ENCODE results near the gene SHLD3.

DNA sequence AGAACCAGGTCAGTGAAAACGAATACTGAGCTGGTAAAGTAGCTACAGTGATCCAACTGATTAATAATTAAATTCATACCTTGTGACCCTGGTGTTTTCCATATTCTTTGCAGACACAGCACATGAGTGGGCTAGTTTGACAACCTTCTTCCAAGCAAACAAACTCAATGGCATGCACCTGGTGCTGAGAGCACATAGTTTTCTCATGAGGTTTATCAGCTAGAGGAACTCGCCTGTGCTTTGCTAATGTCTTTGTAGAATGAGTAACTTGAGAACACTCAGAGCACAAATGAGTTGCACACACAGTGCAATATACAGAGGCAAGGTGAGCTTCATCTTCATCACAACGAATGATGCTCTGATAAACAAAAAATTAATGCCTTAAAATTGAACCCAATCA, 13.3 kb upstream of the SHLD3 start:
- TF ChIP-seq POLR2A (IDR thresholded peaks at IDR 0.05) = no peak
- TF ChIP-seq, protein P1, sequence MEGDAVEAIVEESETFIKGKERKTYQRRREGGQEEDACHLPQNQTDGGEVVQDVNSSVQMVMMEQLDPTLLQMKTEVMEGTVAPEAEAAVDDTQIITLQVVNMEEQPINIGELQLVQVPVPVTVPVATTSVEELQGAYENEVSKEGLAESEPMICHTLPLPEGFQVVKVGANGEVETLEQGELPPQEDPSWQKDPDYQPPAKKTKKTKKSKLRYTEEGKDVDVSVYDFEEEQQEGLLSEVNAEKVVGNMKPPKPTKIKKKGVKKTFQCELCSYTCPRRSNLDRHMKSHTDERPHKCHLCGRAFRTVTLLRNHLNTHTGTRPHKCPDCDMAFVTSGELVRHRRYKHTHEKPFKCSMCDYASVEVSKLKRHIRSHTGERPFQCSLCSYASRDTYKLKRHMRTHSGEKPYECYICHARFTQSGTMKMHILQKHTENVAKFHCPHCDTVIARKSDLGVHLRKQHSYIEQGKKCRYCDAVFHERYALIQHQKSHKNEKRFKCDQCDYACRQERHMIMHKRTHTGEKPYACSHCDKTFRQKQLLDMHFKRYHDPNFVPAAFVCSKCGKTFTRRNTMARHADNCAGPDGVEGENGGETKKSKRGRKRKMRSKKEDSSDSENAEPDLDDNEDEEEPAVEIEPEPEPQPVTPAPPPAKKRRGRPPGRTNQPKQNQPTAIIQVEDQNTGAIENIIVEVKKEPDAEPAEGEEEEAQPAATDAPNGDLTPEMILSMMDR (IDR thresholded peaks at IDR 0.05) = no peak
